Measurements from ENCODE around the gene ZDHHC18. TPM values are rescaled to one million over a fixed set of nuclear protein-coding genes. Genes with fewer than 3 reads are reported as not detected.
A peak's percentile ranks its signal among the peaks of the same experiment; 100 is the strongest.

The ZDHHC18 gene
- total RNA-seq, 1 donor from 2014 or later: 25.5 TPM

DNA sequence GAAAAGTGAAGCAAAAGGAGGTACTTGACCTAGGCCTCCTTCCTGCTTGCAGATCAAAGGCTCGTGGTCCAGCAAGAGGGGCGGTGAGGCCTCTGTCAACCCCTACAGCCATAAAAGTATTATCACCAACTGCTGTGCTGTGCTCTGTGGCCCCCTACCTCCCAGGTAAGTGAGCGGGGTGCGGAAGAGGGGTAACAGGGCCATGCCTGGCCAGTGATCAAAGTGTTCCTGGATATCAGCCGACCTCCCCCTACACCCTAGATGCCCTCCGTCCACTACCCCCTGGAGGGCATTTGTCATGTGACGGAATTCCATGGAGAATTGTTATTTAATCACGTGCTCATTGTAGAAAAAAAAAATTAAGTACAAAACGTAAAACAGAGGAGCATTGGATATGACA is 26.2 kb downstream of the ZDHHC18 start:
- peaks cover 19% of the 10 kb centered on the region for H3K4me1 Mint-ChIP-seq (ENCODE audit: low read depth)
- TF ChIP-seq, protein P1, sequence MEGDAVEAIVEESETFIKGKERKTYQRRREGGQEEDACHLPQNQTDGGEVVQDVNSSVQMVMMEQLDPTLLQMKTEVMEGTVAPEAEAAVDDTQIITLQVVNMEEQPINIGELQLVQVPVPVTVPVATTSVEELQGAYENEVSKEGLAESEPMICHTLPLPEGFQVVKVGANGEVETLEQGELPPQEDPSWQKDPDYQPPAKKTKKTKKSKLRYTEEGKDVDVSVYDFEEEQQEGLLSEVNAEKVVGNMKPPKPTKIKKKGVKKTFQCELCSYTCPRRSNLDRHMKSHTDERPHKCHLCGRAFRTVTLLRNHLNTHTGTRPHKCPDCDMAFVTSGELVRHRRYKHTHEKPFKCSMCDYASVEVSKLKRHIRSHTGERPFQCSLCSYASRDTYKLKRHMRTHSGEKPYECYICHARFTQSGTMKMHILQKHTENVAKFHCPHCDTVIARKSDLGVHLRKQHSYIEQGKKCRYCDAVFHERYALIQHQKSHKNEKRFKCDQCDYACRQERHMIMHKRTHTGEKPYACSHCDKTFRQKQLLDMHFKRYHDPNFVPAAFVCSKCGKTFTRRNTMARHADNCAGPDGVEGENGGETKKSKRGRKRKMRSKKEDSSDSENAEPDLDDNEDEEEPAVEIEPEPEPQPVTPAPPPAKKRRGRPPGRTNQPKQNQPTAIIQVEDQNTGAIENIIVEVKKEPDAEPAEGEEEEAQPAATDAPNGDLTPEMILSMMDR (IDR thresholded peaks at IDR 0.05): no peak
- DNase-seq (ENCODE audit: low spot score): no peak
- H3K4me3 Mint-ChIP-seq (ENCODE audit: unreplicated experiment): no peak overlapping the region
- H3K36me3 Mint-ChIP-seq (ENCODE audit: low read depth): peaks cover 40% of the 10 kb centered on the region
- H3K9me3 Mint-ChIP-seq (ENCODE audit: low read depth): no peaks in the 10 kb centered on the region
- no peak overlapping the region for H3K27ac Mint-ChIP-seq (ENCODE audit: unreplicated experiment)
- no peaks in the 10 kb centered on the region for H3K27me3 Mint-ChIP-seq (ENCODE audit: low read depth)

DNA sequence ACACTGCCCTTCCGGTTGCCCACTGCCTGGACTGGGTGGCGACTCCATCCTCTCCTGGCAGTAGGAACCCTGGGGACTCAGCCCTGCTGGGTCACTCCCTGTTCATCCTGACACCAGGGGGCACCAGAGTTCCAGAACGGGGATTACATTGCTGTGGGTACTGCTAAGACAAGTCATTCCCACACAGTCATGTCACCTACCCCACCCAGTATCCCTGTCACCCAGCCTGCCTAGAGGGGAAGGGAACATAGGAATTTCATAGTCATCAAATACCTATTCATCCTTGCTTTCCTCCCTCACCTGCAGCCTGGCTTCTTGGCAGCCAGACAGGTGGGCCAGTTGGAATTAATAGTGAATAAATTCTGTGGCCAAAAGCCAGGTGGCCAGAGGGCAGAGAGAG is 26.7 kb downstream of the ZDHHC18 start:
- H3K4me1 Mint-ChIP-seq (ENCODE audit: low read depth): peaks cover 17% of the 10 kb centered on the region
- H3K27me3 Mint-ChIP-seq (ENCODE audit: low read depth): no peaks in the 10 kb centered on the region
- TF ChIP-seq, protein P1 (IDR thresholded peaks at IDR 0.05): peak; percentile 88
- no peak overlapping the region for H3K27ac Mint-ChIP-seq (ENCODE audit: unreplicated experiment)
- DNase-seq (ENCODE audit: low spot score): no peak
- no peaks in the 10 kb centered on the region for H3K9me3 Mint-ChIP-seq (ENCODE audit: low read depth)
- no peak overlapping the region for H3K4me3 Mint-ChIP-seq (ENCODE audit: unreplicated experiment)
- H3K36me3 Mint-ChIP-seq (ENCODE audit: low read depth): peaks cover 38% of the 10 kb centered on the region

DNA sequence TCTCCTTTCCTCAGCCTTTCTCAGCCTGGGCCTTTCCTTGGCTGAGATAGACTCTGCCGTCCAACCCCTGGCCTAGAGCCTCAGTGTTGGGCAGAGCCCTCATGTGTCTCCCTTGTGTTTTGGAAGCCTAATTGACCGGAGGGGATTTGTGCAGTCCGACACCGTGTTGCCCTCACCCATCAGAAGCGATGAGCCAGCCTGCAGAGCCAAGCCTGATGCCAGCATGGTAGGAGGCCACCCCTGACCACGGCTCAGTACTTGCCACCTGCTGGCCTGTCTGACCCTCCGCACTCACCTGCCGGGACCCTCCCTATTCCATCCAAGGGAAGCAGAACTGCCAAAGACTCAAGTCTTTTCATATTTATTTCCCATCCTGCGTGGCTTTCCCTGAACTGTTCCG is 27.1 kb downstream of the ZDHHC18 start:
- Mint-ChIP-seq H3K27ac (ENCODE audit: unreplicated experiment) (peak overlapping the region; percentile 49), H3K4me1 (ENCODE audit: low read depth) (peaks cover 13% of the 10 kb centered on the region), H3K36me3 (ENCODE audit: low read depth) (peaks cover 35% of the 10 kb centered on the region), H3K4me3 (ENCODE audit: unreplicated experiment) (no peak overlapping the region), H3K27me3 (ENCODE audit: low read depth) (no peaks in the 10 kb centered on the region), H3K9me3 (ENCODE audit: low read depth) (no peaks in the 10 kb centered on the region)
- TF ChIP-seq, protein P1 (IDR thresholded peaks at IDR 0.05): no peak
- DNase-seq (ENCODE audit: low spot score): no peak

DNA sequence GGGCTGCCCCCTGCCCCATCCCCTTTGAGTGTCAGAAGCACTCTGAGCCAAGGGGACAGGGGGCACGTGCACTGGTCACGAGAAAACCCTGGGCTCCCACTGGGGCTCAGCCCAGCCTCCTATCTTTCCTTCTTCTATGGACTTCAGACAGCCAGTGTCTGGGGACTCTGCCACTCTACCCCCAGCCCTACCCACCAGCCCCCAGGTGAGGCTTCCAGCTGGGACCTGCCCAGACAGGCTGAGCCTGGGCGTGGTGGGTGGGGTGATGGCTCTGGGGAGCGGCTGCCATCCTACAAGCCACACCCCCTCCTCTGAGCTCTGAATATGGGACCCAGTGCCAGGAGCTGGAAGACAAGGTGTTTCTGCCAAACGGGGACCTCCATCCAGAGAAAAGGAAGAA is 28.4 kb downstream of the ZDHHC18 start:
- Mint-ChIP-seq H3K9me3 (ENCODE audit: low read depth) (no peaks in the 10 kb centered on the region), H3K4me1 (ENCODE audit: low read depth) (peaks cover 5% of the 10 kb centered on the region), H3K27ac (ENCODE audit: unreplicated experiment) (no peak overlapping the region), H3K4me3 (ENCODE audit: unreplicated experiment) (no peak overlapping the region), H3K36me3 (ENCODE audit: low read depth) (peaks cover 30% of the 10 kb centered on the region), H3K27me3 (ENCODE audit: low read depth) (no peaks in the 10 kb centered on the region)
- TF ChIP-seq, protein P1 (IDR thresholded peaks at IDR 0.05): no peak
- DNase-seq (ENCODE audit: low spot score): no peak

DNA sequence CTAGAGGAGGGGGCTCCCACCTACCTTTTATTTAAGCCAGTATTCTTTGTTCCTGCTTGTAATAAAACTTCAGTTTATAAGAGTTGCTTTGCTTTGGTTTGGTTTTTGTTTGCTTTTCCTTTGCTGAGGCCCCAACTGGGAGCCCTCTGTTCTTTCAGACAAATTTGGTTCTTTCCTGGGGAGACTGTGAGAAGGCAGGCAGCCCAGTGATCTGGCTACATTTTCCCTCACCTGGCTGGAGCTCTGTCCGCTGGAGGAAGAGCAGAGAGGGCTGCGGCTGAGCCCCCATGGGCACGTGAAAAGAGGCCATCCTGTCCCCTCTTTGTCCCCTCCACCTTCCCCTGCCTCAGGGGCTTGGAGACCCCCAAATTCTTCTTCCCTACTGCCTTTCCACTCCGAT is 29.1 kb downstream of the ZDHHC18 start:
- Mint-ChIP-seq H3K4me3 (ENCODE audit: unreplicated experiment) (no peak overlapping the region), H3K27me3 (ENCODE audit: low read depth) (no peaks in the 10 kb centered on the region), H3K9me3 (ENCODE audit: low read depth) (no peaks in the 10 kb centered on the region), H3K27ac (ENCODE audit: unreplicated experiment) (no peak overlapping the region), H3K36me3 (ENCODE audit: low read depth) (peaks cover 24% of the 10 kb centered on the region), H3K4me1 (ENCODE audit: low read depth) (peaks cover 5% of the 10 kb centered on the region)
- TF ChIP-seq, protein P1 (IDR thresholded peaks at IDR 0.05): no peak
- no peak for DNase-seq (ENCODE audit: low spot score)
